HepG2 (cell line): Measurements from ENCODE around the gene TBRG4. TPM values are rescaled to one million over a fixed set of nuclear protein-coding genes. Genes with fewer than 3 reads are reported as not detected.

Experiments
- ATAC-seq: fragments of 200-7000 bp; cut with Tn5 transposase; 3 replicates; pipeline ENCODE4 v1.9.1; 2020; ENCODE audit warnings: mild to moderate bottlenecking, moderate library complexity
- BruUV-seq: library from RNA; stranded (reverse); fragments of 400-500 nt; replicated peaks from 2 replicates; lab custom pipeline; 2021; lab: Mats Ljungman, UMichigan
- CTCF ChIA-PET: fragments of 300-600 bp; formaldehyde crosslinking; extraction: SDS; loops from one replicate; lab custom pipeline; 2021; ENCODE audit warnings: low total read pairs, inconsistent platforms, low intra/inter-chr PET ratio; lab: Yijun Ruan, JAX
- POLR2A ChIA-PET: fragments of 350-600 bp; sonication (Branson Sonifier 250); formaldehyde crosslinking; loops from one replicate; lab custom pipeline; 2020; ENCODE audit warnings: antibody characterized with exemption, inconsistent platforms; lab: Yijun Ruan, JAX
- DNase-seq: peaks from one replicate; pipeline ENCODE4 v3.0.0-alpha.2; 2015; ENCODE audit warnings: low spot score
- FAIRE-seq: peaks from 3 replicates; lab custom pipeline; 2011; peaks lifted over from hg19 to GRCh38; lab: Jason Lieb, UNC
- H2AFZ ChIP-seq: one replicate; pipeline ENCODE4 v1.6.1; 2011; ENCODE audit warnings: low read length, inconsistent platforms
- H3K27ac ChIP-seq: fragments of 300-600 bp; 3 replicates; pipeline ENCODE4 v1.8.0; 2011; ENCODE audit warnings: mixed run types, mild to moderate bottlenecking, mixed read lengths, low read length, inconsistent platforms; ENCODE audit not compliant: insufficient read depth; ENCODE audit errors: extremely low read length
- H3K27me3 ChIP-seq, 2 experiments: fragments of 200-600 bp in 1 of 2; 2 replicates in 1 of 2; 3 replicates in 1 of 2; pipeline versions ENCODE4 v1.6.0 to v1.8.0; 2011; ENCODE audit warnings: low read length in 2 of 2, mild to moderate bottlenecking in 2 of 2, moderate library complexity in 2 of 2, inconsistent platforms in 1 of 2; ENCODE audit not compliant: insufficient read depth in 2 of 2, control insufficient read depth in 1 of 2
- H3K36me3 ChIP-seq, 2 experiments: fragments of 200-600 bp in 1 of 2; replicated peaks in 1 of 2; 2 replicates in 1 of 2; 3 replicates in 1 of 2; pipeline versions ENCODE4 v1.5.1 to v1.8.0; 2011; ENCODE audit warnings: low read length in 2 of 2, inconsistent platforms in 1 of 2; ENCODE audit not compliant: insufficient read depth in 2 of 2, control insufficient read depth in 1 of 2
- H3K4me1 ChIP-seq: 2 replicates; pipeline ENCODE4 v1.5.1; 2012; ENCODE audit warnings: low read length, inconsistent platforms; ENCODE audit not compliant: insufficient read depth
- H3K4me2 ChIP-seq: 2 replicates; pipeline ENCODE4 v1.6.0; 2011; ENCODE audit warnings: low read depth, low read length, inconsistent platforms
- H3K4me3 ChIP-seq, 3 experiments: fragments of 200-600 bp in 1 of 3; sonication (generic), shearing (Covaris generic) in 1 of 3; replicated peaks in 1 of 3; 2 replicates each; pipeline ENCODE4 v1.5.1; 2011 to 2016; ENCODE audit warnings: low read length in 3 of 3, inconsistent platforms in 2 of 3, low read depth in 2 of 3, mild to moderate bottlenecking in 2 of 3, control low read depth in 1 of 3, mixed read lengths in 1 of 3; ENCODE audit not compliant: insufficient read depth in 1 of 3
- H3K79me2 ChIP-seq: one replicate; pipeline ENCODE4 v1.6.1; 2011; ENCODE audit warnings: low read length, inconsistent platforms; ENCODE audit not compliant: insufficient read depth
- H3K9ac ChIP-seq: 2 replicates; pipeline ENCODE4 v1.6.0; 2011; ENCODE audit warnings: mild to moderate bottlenecking, low read depth, low read length, inconsistent platforms; ENCODE audit not compliant: insufficient read depth
- H3K9me3 ChIP-seq: 2 replicates; pipeline ENCODE4 v1.5.1; 2012; ENCODE audit warnings: mild to moderate bottlenecking, low read length
- H4K20me1 ChIP-seq: 2 replicates; pipeline ENCODE4 v1.6.0; 2011; ENCODE audit warnings: inconsistent platforms, mild to moderate bottlenecking, low read length, moderate library complexity; ENCODE audit not compliant: insufficient read depth
- FOSL2 ChIP-seq: sonication (generic); formaldehyde crosslinking; IDR thresholded peaks from 2 replicates; pipeline ENCODE4 v1.4.0; 2020; ENCODE audit warnings: missing genetic modification reagents
- KLF12 ChIP-seq: sonication (generic); formaldehyde crosslinking; IDR thresholded peaks from 2 replicates; pipeline ENCODE4 v1.4.0; 2020; ENCODE audit warnings: missing genetic modification reagents, borderline replicate concordance
- PHF20 ChIP-seq: sonication (generic); formaldehyde crosslinking; IDR thresholded peaks from 2 replicates; pipeline ENCODE4 v1.5.0; 2020; ENCODE audit warnings: mild to moderate bottlenecking, missing genetic modification reagents
- POGZ ChIP-seq: sonication (generic); formaldehyde crosslinking; IDR thresholded peaks from 2 replicates; pipeline ENCODE4 v1.4.0; 2020; ENCODE audit warnings: mild to moderate bottlenecking, missing genetic modification reagents
- RXRB ChIP-seq: IDR thresholded peaks from 2 replicates; pipeline ENCODE4 v1.6.1; 2016; ENCODE audit warnings: borderline replicate concordance, missing genetic modification reagents, missing compliant biosample characterization
- SMAD9 ChIP-seq: sonication (generic); formaldehyde crosslinking; IDR thresholded peaks from 2 replicates; pipeline ENCODE4 v1.5.1; 2020; ENCODE audit warnings: mild to moderate bottlenecking, missing genetic modification reagents
- STAT5B ChIP-seq: sonication (generic); formaldehyde crosslinking; IDR thresholded peaks from 2 replicates; pipeline ENCODE4 v1.4.0; 2020; ENCODE audit warnings: missing genetic modification reagents
- ZFP1 ChIP-seq: IDR thresholded peaks from 2 replicates; pipeline ENCODE4 v1.6.1; 2016
- ZNF136 ChIP-seq: sonication (generic); formaldehyde crosslinking; IDR thresholded peaks from 2 replicates; pipeline ENCODE4 v1.8.1; 2022; ENCODE audit warnings: low read depth, mild to moderate bottlenecking, moderate library complexity, missing genetic modification reagents
- ZNF232 ChIP-seq: sonication (generic); formaldehyde crosslinking; IDR thresholded peaks from 2 replicates; pipeline ENCODE4 v1.4.0; 2020; ENCODE audit warnings: missing genetic modification reagents, borderline replicate concordance
- ZNF343 ChIP-seq: sonication (generic); formaldehyde crosslinking; IDR thresholded peaks from 2 replicates; pipeline ENCODE4 v1.4.0; 2020; ENCODE audit warnings: mild to moderate bottlenecking, missing genetic modification reagents
- ZNF589 ChIP-seq: sonication (generic); formaldehyde crosslinking; conservative IDR thresholded peaks from 2 replicates; pipeline ENCODE4 v1.8.0; 2022; ENCODE audit warnings: mild to moderate bottlenecking, moderate library complexity, missing genetic modification reagents
- WGBS: methylation state at CpG from one replicate; pipeline ENCODE4 v1.1.6; 2017; ENCODE audit warnings: low lambda C conversion rate; 5-methylcytosine and 5-hydroxymethylcytosine counted together
- in situ Hi-C: cut with HindIII; loops from 2 replicates; pipeline ENCODE4 v1.10.0; 2017; ENCODE audit warnings: low pct_unique_long_range_greater_than_20kb; ENCODE audit not compliant: extremely low pct_ligation_motif_present
- intact Hi-C: fragments of 100-400 bp; cut with micrococcal nuclease; formaldehyde crosslinking; loops from one replicate; pipeline ENCODE4 v1.10.0; 2022; ENCODE audit not compliant: unreplicated experiment
- polyA plus RNA-seq, 8 experiments: library from polyadenylated mRNA; depleted of rRNA in 3 of 8; stranded (reverse) in 7 of 8; unstranded in 1 of 8; fragments of >200 nt; fragmentation: Illumina TruSeq in 4 of 8; extraction: Trizol in 4 of 8; gene quantifications; 2 replicates each; pipeline versions ENCODE4 v1.2.1 to v1.2.3, GENCODE V29; 2011 to 2016; ENCODE audit warnings: low read depth in 4 of 8, missing spikeins in 1 of 8, mixed read lengths in 1 of 8; ENCODE audit not compliant: insufficient read depth in 1 of 8
- total RNA-seq, 5 experiments: library from RNA; depleted of rRNA; stranded (reverse); fragments of >200 nt; fragmentation: Illumina TruSeq; extraction: Trizol; gene quantifications; 2 replicates each; pipeline ENCODE4 v1.2.3, GENCODE V29; 2016; ENCODE audit warnings: low read depth in 1 of 5
- TF ChIP-seq, protein P1 (sequence below): sonication (generic); formaldehyde crosslinking; IDR thresholded peaks from 2 replicates; pipeline ENCODE4 v1.5.1; 2020; ENCODE audit warnings: mild to moderate bottlenecking, missing genetic modification reagents, borderline replicate concordance
- TF ChIP-seq, protein P2 (sequence below): sonication (generic); formaldehyde crosslinking; IDR thresholded peaks from 2 replicates; pipeline ENCODE4 v1.5.0; 2020; ENCODE audit warnings: mild to moderate bottlenecking, missing genetic modification reagents
- TF ChIP-seq, protein P3 (sequence below): IDR thresholded peaks from 2 replicates; pipeline ENCODE4 v1.6.1; 2016
- TF ChIP-seq, protein P4 (sequence below): sonication (generic); IDR thresholded peaks from 2 replicates; pipeline ENCODE4 v1.6.1; 2016; ENCODE audit warnings: low read depth, borderline replicate concordance

The TBRG4 gene
- total and polyA plus RNA-seq, 2 of the 13 experiments (the other 11 are each of a cell fraction or from before 2014, with no cell fraction given), result 87.8 to 107 TPM

- no peak for TF ChIP-seq KLF12
- TF ChIP-seq POGZ (CRISPR knock-in tag), result no peak
- TF ChIP-seq, protein P1, sequence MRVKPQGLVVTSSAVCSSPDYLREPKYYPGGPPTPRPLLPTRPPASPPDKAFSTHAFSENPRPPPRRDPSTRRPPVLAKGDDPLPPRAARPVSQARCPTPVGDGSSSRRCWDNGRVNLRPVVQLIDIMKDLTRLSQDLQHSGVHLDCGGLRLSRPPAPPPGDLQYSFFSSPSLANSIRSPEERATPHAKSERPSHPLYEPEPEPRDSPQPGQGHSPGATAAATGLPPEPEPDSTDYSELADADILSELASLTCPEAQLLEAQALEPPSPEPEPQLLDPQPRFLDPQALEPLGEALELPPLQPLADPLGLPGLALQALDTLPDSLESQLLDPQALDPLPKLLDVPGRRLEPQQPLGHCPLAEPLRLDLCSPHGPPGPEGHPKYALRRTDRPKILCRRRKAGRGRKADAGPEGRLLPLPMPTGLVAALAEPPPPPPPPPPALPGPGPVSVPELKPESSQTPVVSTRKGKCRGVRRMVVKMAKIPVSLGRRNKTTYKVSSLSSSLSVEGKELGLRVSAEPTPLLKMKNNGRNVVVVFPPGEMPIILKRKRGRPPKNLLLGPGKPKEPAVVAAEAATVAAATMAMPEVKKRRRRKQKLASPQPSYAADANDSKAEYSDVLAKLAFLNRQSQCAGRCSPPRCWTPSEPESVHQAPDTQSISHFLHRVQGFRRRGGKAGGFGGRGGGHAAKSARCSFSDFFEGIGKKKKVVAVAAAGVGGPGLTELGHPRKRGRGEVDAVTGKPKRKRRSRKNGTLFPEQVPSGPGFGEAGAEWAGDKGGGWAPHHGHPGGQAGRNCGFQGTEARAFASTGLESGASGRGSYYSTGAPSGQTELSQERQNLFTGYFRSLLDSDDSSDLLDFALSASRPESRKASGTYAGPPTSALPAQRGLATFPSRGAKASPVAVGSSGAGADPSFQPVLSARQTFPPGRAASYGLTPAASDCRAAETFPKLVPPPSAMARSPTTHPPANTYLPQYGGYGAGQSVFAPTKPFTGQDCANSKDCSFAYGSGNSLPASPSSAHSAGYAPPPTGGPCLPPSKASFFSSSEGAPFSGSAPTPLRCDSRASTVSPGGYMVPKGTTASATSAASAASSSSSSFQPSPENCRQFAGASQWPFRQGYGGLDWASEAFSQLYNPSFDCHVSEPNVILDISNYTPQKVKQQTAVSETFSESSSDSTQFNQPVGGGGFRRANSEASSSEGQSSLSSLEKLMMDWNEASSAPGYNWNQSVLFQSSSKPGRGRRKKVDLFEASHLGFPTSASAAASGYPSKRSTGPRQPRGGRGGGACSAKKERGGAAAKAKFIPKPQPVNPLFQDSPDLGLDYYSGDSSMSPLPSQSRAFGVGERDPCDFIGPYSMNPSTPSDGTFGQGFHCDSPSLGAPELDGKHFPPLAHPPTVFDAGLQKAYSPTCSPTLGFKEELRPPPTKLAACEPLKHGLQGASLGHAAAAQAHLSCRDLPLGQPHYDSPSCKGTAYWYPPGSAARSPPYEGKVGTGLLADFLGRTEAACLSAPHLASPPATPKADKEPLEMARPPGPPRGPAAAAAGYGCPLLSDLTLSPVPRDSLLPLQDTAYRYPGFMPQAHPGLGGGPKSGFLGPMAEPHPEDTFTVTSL (CRISPR knock-in tag), result no peak
- no peak for TF ChIP-seq RXRB (CRISPR knock-in tag)
- TF ChIP-seq PHF20 (CRISPR knock-in tag), result no peak
- TF ChIP-seq FOSL2, result no peak
- no peak for TF ChIP-seq ZNF589 (CRISPR knock-in tag)
- no peak for TF ChIP-seq ZNF136 (CRISPR knock-in tag)
- TF ChIP-seq, protein P2, sequence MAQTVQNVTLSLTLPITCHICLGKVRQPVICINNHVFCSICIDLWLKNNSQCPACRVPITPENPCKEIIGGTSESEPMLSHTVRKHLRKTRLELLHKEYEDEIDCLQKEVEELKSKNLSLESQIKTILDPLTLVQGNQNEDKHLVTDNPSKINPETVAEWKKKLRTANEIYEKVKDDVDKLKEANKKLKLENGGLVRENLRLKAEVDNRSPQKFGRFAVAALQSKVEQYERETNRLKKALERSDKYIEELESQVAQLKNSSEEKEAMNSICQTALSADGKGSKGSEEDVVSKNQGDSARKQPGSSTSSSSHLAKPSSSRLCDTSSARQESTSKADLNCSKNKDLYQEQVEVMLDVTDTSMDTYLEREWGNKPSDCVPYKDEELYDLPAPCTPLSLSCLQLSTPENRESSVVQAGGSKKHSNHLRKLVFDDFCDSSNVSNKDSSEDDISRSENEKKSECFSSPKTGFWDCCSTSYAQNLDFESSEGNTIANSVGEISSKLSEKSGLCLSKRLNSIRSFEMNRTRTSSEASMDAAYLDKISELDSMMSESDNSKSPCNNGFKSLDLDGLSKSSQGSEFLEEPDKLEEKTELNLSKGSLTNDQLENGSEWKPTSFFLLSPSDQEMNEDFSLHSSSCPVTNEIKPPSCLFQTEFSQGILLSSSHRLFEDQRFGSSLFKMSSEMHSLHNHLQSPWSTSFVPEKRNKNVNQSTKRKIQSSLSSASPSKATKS, result no peak
- no peak for TF ChIP-seq ZNF343 (CRISPR knock-in tag)
- no peak for TF ChIP-seq ZFP1 (CRISPR knock-in tag)
- TF ChIP-seq, protein P3, sequence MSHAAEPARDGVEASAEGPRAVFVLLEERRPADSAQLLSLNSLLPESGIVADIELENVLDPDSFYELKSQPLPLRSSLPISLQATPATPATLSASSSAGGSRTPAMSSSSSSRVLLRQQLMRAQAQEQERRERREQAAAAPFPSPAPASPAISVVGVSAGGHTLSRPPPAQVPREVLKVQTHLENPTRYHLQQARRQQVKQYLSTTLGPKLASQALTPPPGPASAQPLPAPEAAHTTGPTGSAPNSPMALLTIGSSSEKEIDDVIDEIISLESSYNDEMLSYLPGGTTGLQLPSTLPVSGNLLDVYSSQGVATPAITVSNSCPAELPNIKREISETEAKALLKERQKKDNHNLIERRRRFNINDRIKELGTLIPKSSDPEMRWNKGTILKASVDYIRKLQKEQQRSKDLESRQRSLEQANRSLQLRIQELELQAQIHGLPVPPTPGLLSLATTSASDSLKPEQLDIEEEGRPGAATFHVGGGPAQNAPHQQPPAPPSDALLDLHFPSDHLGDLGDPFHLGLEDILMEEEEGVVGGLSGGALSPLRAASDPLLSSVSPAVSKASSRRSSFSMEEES (CRISPR knock-in tag), result no peak
- TF ChIP-seq, protein P4, sequence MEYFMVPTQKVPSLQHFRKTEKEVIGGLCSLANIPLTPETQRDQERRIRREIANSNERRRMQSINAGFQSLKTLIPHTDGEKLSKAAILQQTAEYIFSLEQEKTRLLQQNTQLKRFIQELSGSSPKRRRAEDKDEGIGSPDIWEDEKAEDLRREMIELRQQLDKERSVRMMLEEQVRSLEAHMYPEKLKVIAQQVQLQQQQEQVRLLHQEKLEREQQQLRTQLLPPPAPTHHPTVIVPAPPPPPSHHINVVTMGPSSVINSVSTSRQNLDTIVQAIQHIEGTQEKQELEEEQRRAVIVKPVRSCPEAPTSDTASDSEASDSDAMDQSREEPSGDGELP, result no peak
- no peak for TF ChIP-seq SMAD9 (CRISPR knock-in tag)
- no peak for TF ChIP-seq STAT5B
- TF ChIP-seq ZNF232 (CRISPR knock-in tag), result no peak
- TF ChIP-seq, all 625 proteins: peak for 0
- POLR2A ChIA-PET, result no interaction called here
- Histone ChIP-seq H3K27ac (no peak overlapping the region), H2AFZ (no peak overlapping the region), H3K9me3 (no peaks in the 10 kb centered on the region), H3K79me2 (no peaks in the 10 kb centered on the region), H3K36me3 (peaks cover 6 to 25% of the 10 kb centered on the region in 2 experiments; a peak in 4 of 5 replicates), H3K4me3 (no peak overlapping the region), H4K20me1 (no peaks in the 10 kb centered on the region), H3K9ac (no peak overlapping the region), H3K27me3 (no peaks in the 10 kb centered on the region), H3K4me1 (no peaks in the 10 kb centered on the region), H3K4me2 (no peak overlapping the region)
- in situ Hi-C loops (no loop called here), intact Hi-C loops (no loop called here)
- CTCF ChIA-PET, result no interaction called here
- BruUV-seq, result no TSS peak
- 80% methylated on average over 1 of the region's 1 CpG for WGBS
- DNase-seq, result no peak
- ATAC-seq, result no peak
- FAIRE-seq, result no peak
These were observed 41.2 kb downstream of the TBRG4 start for GRCh38 chr7:45070254-45070642.
